H9 (cell line): ENCODE measurements around the gene CYSLTR2. TPM values are rescaled to one million over a fixed set of nuclear protein-coding genes. Genes with fewer than 3 reads are reported as not detected.

Experiments used
- DNase-seq: peaks from one replicate; pipeline ENCODE4 v3.0.0-alpha.2; 2017
- H2AFZ ChIP-seq: one replicate; pipeline ENCODE4 v1.6.1; 2013; ENCODE audit warnings: mild to moderate bottlenecking, low read length, control low read depth, moderate library complexity
- H2AK5ac ChIP-seq: 2 replicates; pipeline ENCODE4 v1.6.1; 2013; ENCODE audit warnings: low read length, control low read depth, mixed read lengths; ENCODE audit not compliant: insufficient read length
- H2BK120ac ChIP-seq: one replicate; pipeline ENCODE4 v1.6.1; 2013; ENCODE audit warnings: low read depth, mild to moderate bottlenecking, low read length, control low read depth, inconsistent platforms; ENCODE audit not compliant: poor library complexity, severe bottlenecking
- H2BK12ac ChIP-seq: 2 replicates; pipeline ENCODE4 v1.6.1; 2013; ENCODE audit warnings: low read length, control low read depth, mixed read lengths, low read depth; ENCODE audit not compliant: insufficient read length
- H2BK15ac ChIP-seq: 2 replicates; pipeline ENCODE4 v1.6.1; 2013; ENCODE audit warnings: low read depth, low read length, control low read depth
- H2BK20ac ChIP-seq: one replicate; pipeline ENCODE4 v1.6.1; 2013; ENCODE audit warnings: low read depth, mild to moderate bottlenecking, low read length, control low read depth, inconsistent platforms; ENCODE audit not compliant: poor library complexity, severe bottlenecking
- H2BK5ac ChIP-seq: 2 replicates; pipeline ENCODE4 v1.6.1; 2013; ENCODE audit warnings: low read length, control low read depth, mixed read lengths; ENCODE audit not compliant: insufficient read length
- H3K14ac ChIP-seq: 2 replicates; pipeline ENCODE4 v1.6.1; 2013; ENCODE audit warnings: low read length, control low read depth; ENCODE audit not compliant: insufficient read depth
- H3K18ac ChIP-seq: 2 replicates; pipeline ENCODE4 v1.6.1; 2013; ENCODE audit warnings: low read depth, mild to moderate bottlenecking, mixed read lengths, low read length, control low read depth; ENCODE audit not compliant: insufficient read length
- H3K23ac ChIP-seq: 2 replicates; pipeline ENCODE4 v1.6.1; 2013; ENCODE audit warnings: low read length, control low read depth, mixed read lengths, low read depth; ENCODE audit not compliant: insufficient read length
- H3K23me2 ChIP-seq: 2 replicates; pipeline ENCODE4 v1.6.1; 2013; ENCODE audit warnings: low read depth, mild to moderate bottlenecking, mixed read lengths, low read length, control low read depth; ENCODE audit not compliant: insufficient read length, poor library complexity, severe bottlenecking
- H3K27ac ChIP-seq: 2 replicates; pipeline ENCODE4 v1.5.1; 2013; ENCODE audit warnings: low read length, control low read depth, mixed read lengths, low read depth; ENCODE audit not compliant: insufficient read length
- H3K27me3 ChIP-seq: 2 replicates; pipeline ENCODE4 v1.6.1; 2013; ENCODE audit warnings: low read length, control low read depth, inconsistent platforms; ENCODE audit not compliant: insufficient read depth
- H3K4ac ChIP-seq: 2 replicates; pipeline ENCODE4 v1.6.1; 2013; ENCODE audit warnings: low read depth, mild to moderate bottlenecking, control low read depth, inconsistent platforms, low read length, moderate library complexity
- H3K4me1 ChIP-seq: 2 replicates; pipeline ENCODE4 v1.6.1; 2013; ENCODE audit warnings: low read length, control low read depth, inconsistent platforms; ENCODE audit not compliant: insufficient read depth
- H3K4me2 ChIP-seq: 2 replicates; pipeline ENCODE4 v1.6.1; 2013; ENCODE audit warnings: low read length, control low read depth, mixed read lengths; ENCODE audit not compliant: insufficient read length, insufficient read depth
- H3K56ac ChIP-seq: 2 replicates; pipeline ENCODE4 v1.6.1; 2013; ENCODE audit warnings: low read depth, mild to moderate bottlenecking, mixed read lengths, low read length, control low read depth; ENCODE audit not compliant: insufficient read length
- H3K79me1 ChIP-seq: 2 replicates; pipeline ENCODE4 v1.6.1; 2013; ENCODE audit warnings: low read depth, mild to moderate bottlenecking, moderate library complexity, low read length, control low read depth, inconsistent platforms; ENCODE audit not compliant: insufficient read depth, poor library complexity, severe bottlenecking
- H3K79me2 ChIP-seq: 2 replicates; pipeline ENCODE4 v1.6.1; 2013; ENCODE audit warnings: low read length, control low read depth, inconsistent platforms; ENCODE audit not compliant: insufficient read depth
- H3K9ac ChIP-seq: 2 replicates; pipeline ENCODE4 v1.6.1; 2013; ENCODE audit warnings: low read length, control low read depth, mixed read lengths; ENCODE audit not compliant: insufficient read length; ENCODE audit errors: extremely low read depth
- H3K9me3 ChIP-seq: one replicate; pipeline ENCODE4 v1.6.1; 2013; ENCODE audit warnings: low read depth, low read length, inconsistent platforms; ENCODE audit not compliant: control insufficient read depth
- H3T11ph ChIP-seq: one replicate; pipeline ENCODE4 v1.6.1; 2013; ENCODE audit warnings: mild to moderate bottlenecking, low read length, control low read depth, inconsistent platforms
- H4K20me1 ChIP-seq: one replicate; pipeline ENCODE4 v1.6.1; 2013; ENCODE audit not compliant: control insufficient read depth, insufficient read length, insufficient read depth
- H4K5ac ChIP-seq: 2 replicates; pipeline ENCODE4 v1.6.1; 2013; ENCODE audit warnings: low read depth, mild to moderate bottlenecking, mixed read lengths, low read length, control low read depth; ENCODE audit not compliant: insufficient read length
- H4K8ac ChIP-seq: replicated peaks from 2 replicates; pipeline ENCODE4 v1.6.1; 2013; ENCODE audit warnings: low read length, control low read depth, mixed read lengths, low read depth; ENCODE audit not compliant: insufficient read length
- H4K91ac ChIP-seq: 2 replicates; pipeline ENCODE4 v1.6.1; 2013; ENCODE audit warnings: low read depth, mild to moderate bottlenecking, moderate library complexity, mixed read lengths, low read length, control low read depth; ENCODE audit not compliant: insufficient read length
- H3K27ac Mint-ChIP-seq, 3 experiments: 2 replicates in 2 of 3; 3 replicates in 1 of 3; pipeline ENCODE4 v1.8.0; 2020 to 2021; ENCODE audit warnings: mixed read lengths in 3 of 3, mild to moderate bottlenecking in 1 of 3, moderate library complexity in 1 of 3
- H3K27me3 Mint-ChIP-seq: 2 replicates; pipeline ENCODE4 v1.8.0; 2021; ENCODE audit warnings: low read depth, mild to moderate bottlenecking, moderate library complexity, mixed read lengths
- H3K36me3 Mint-ChIP-seq, 3 experiments: 2 replicates in 2 of 3; 3 replicates in 1 of 3; pipeline ENCODE4 v1.8.0; 2020 to 2021; ENCODE audit warnings: low read depth in 3 of 3, mixed read lengths in 3 of 3; ENCODE audit not compliant: insufficient read depth in 1 of 3
- H3K4me1 Mint-ChIP-seq, 2 experiments: 2 replicates each; pipeline ENCODE4 v1.8.0; 2020; ENCODE audit warnings: mixed read lengths in 2 of 2
- H3K4me3 Mint-ChIP-seq, 2 experiments: 2 replicates in 1 of 2; 3 replicates in 1 of 2; pipeline ENCODE4 v1.8.0; 2020 to 2021; ENCODE audit warnings: mild to moderate bottlenecking in 2 of 2, mixed read lengths in 2 of 2, moderate library complexity in 1 of 2
- H3K9me3 Mint-ChIP-seq, 2 experiments: 2 replicates in 1 of 2; 3 replicates in 1 of 2; pipeline ENCODE4 v1.8.0; 2020; ENCODE audit warnings: mild to moderate bottlenecking in 2 of 2, mixed read lengths in 2 of 2, moderate library complexity in 1 of 2
- CTCF ChIP-seq: fragments of 200-600 bp; sonication (generic); conservative IDR thresholded peaks from 3 replicates; pipeline ENCODE4 v1.8.0; 2021; ENCODE audit warnings: antibody characterized with exemption, mild to moderate bottlenecking
- WGBS: extraction: QIAGEN DNeasy Blood & Tissue Kit; methylation state at CpG from one replicate; pipeline ENCODE4 v1.1.7; 2013; ENCODE audit warnings: missing lambda C conversion rate, low lambda C conversion rate, mixed read lengths; ENCODE audit not compliant: insufficient read length; ENCODE audit errors: extremely low coverage; 5-methylcytosine and 5-hydroxymethylcytosine counted together
- total RNA-seq: library from RNA; stranded (reverse); gene quantifications from 2 replicates; pipeline ENCODE4 v1.2.1, GENCODE V29; 2021

The CYSLTR2 gene
- total RNA-seq, 1 experiment from 2014 or later = not detected

- Histone ChIP-seq H2BK15ac (no peak overlapping the region), H3K18ac (no peak overlapping the region), H3K27ac (no peak overlapping the region), H2BK120ac (no peak overlapping the region), H3K23ac (no peak overlapping the region), H3K23me2 (no peaks in the 10 kb centered on the region), H4K5ac (no peak overlapping the region), H3K4me2 (no peak overlapping the region), H2AK5ac (no peak overlapping the region), H3K14ac (no peak overlapping the region), H3T11ph (no peak overlapping the region), H2AFZ (no peak overlapping the region), H3K4me1 (no peaks in the 10 kb centered on the region), H2BK20ac (no peak overlapping the region), H3K4ac (no peak overlapping the region), H3K79me2 (no peaks in the 10 kb centered on the region), H2BK12ac (no peak overlapping the region), H4K20me1 (no peaks in the 10 kb centered on the region), H3K79me1 (no peaks in the 10 kb centered on the region), H3K27me3 (no peaks in the 10 kb centered on the region), H2BK5ac (no peak overlapping the region), H4K8ac (no peak overlapping the region), H3K9me3 (no peaks in the 10 kb centered on the region), H3K9ac (no peak overlapping the region), H4K91ac (no peak overlapping the region), H3K56ac (no peak overlapping the region)
- H3K36me3 Mint-ChIP-seq = no peaks in the 10 kb centered on the region
- no peak overlapping the region for H3K4me3 Mint-ChIP-seq
- peaks cover 0 to 6% of the 10 kb centered on the region in 2 experiments; a peak in 2 of 4 replicates for H3K4me1 Mint-ChIP-seq
- no CpG with 5 or more reads among the region's 1 CpG for WGBS
- no peaks in the 10 kb centered on the region; the same call in 1 of the 2 replicates for H3K27me3 Mint-ChIP-seq
- no peak overlapping the region for H3K27ac Mint-ChIP-seq
- 0 out of 3 replicates have a peak, but pooled peaks have one; percentile 17 for TF ChIP-seq CTCF
- H3K9me3 Mint-ChIP-seq = no peaks in the 10 kb centered on the region; a peak in 1 of 5 replicates
- no peak for DNase-seq
Measured at GRCh38 chr13:48643159-48643558, 10.6 kb upstream of the CYSLTR2 start.
